Endothelial cell of umbilical vein (primary cell): ENCODE results near the gene PLEKHA7. TPM values are rescaled to one million over a fixed set of nuclear protein-coding genes. Genes with fewer than 3 reads are reported as not detected.

Source experiments
- BruUV-seq: library from RNA; stranded (reverse); fragments of 400-500 nt; replicated peaks from 2 replicates; lab custom pipeline; 2021; lab: Mats Ljungman, UMichigan
- CTCF ChIA-PET: fragments of 300-600, 350-600 bp; sonication (Branson Sonifier 250); formaldehyde crosslinking; loops from one replicate; lab custom pipeline; 2021; ENCODE audit warnings: antibody characterized with exemption, inconsistent platforms; lab: Charles Lee
- POLR2A ChIA-PET: fragments of 300-600, 350-600 bp; sonication (Branson Sonifier 250); formaldehyde crosslinking; loops from one replicate; lab custom pipeline; 2021; ENCODE audit warnings: antibody characterized with exemption, inconsistent platforms; lab: Charles Lee
- DNase-seq: peaks from one replicate; pipeline ENCODE4 v3.0.0-alpha.2; 2011; ENCODE audit warnings: low read depth, low spot score
- FAIRE-seq: peaks from 2 replicates; lab custom pipeline; 2011; peaks lifted over from hg19 to GRCh38; lab: Jason Lieb, UNC
- H2AFZ ChIP-seq: 2 replicates; pipeline ENCODE4 v1.6.0; 2012; ENCODE audit warnings: low read depth, low read length, control low read depth, inconsistent platforms
- H3K27ac ChIP-seq: 2 replicates; pipeline ENCODE4 v1.5.1; 2011; ENCODE audit warnings: low read depth, mild to moderate bottlenecking, control low read depth, low read length, moderate library complexity; ENCODE audit not compliant: insufficient read depth
- H3K27me3 ChIP-seq, 2 experiments: 2 replicates each; pipeline versions ENCODE4 v1.6.0 to v1.6.1; 2011; ENCODE audit warnings: low read length in 2 of 2, mixed read lengths in 1 of 2; ENCODE audit not compliant: control insufficient read depth in 2 of 2, insufficient read depth in 2 of 2
- H3K36me3 ChIP-seq, 2 experiments: 2 replicates in 1 of 2; 3 replicates in 1 of 2; pipeline ENCODE4 v1.5.1; 2011; ENCODE audit warnings: low read length in 2 of 2, mild to moderate bottlenecking in 1 of 2, moderate library complexity in 1 of 2; ENCODE audit not compliant: control insufficient read depth in 2 of 2, insufficient read depth in 2 of 2; ENCODE audit errors: extremely low read depth in 1 of 2
- H3K4me1 ChIP-seq: 3 replicates; pipeline ENCODE4 v1.5.1; 2011; ENCODE audit warnings: mild to moderate bottlenecking, low read length; ENCODE audit not compliant: control insufficient read depth, insufficient read depth; ENCODE audit errors: extremely low read depth
- H3K4me2 ChIP-seq: 2 replicates; pipeline ENCODE4 v1.6.1; 2011; ENCODE audit warnings: low read length, control low read depth, mixed read lengths; ENCODE audit not compliant: insufficient read depth
- H3K4me3 ChIP-seq, 3 experiments: fragments of 200-600 bp in 1 of 3; sonication (generic), shearing (Covaris generic) in 1 of 3; replicated peaks in 1 of 3; 2 replicates each; pipeline ENCODE4 v1.5.1; 2011 to 2016; ENCODE audit warnings: control low read depth in 3 of 3, low read length in 3 of 3, mild to moderate bottlenecking in 2 of 3, inconsistent platforms in 1 of 3, low read depth in 1 of 3, moderate library complexity in 1 of 3; ENCODE audit not compliant: insufficient read depth in 1 of 3
- H3K79me2 ChIP-seq: 2 replicates; pipeline ENCODE4 v1.6.0; 2012; ENCODE audit warnings: low read length, inconsistent platforms; ENCODE audit not compliant: control insufficient read depth, insufficient read depth
- H3K9ac ChIP-seq: replicated peaks from 2 replicates; pipeline ENCODE3; 2011; ENCODE audit warnings: low read length, control low read depth; ENCODE audit not compliant: insufficient read depth; ENCODE audit errors: extremely low read depth
- H3K9me1 ChIP-seq: replicated peaks from 3 replicates; pipeline ENCODE4 v1.6.0; 2011; ENCODE audit warnings: mild to moderate bottlenecking, low read length; ENCODE audit not compliant: control insufficient read depth, insufficient read depth; ENCODE audit errors: extremely low read depth
- H3K9me3 ChIP-seq: replicated peaks from 2 replicates; pipeline ENCODE4 v1.5.1; 2012; ENCODE audit warnings: low read length, inconsistent platforms; ENCODE audit not compliant: control insufficient read depth, insufficient read depth
- H4K20me1 ChIP-seq: replicated peaks from 2 replicates; pipeline ENCODE3; 2011; ENCODE audit warnings: mild to moderate bottlenecking, low read length; ENCODE audit not compliant: control insufficient read depth, insufficient read depth; ENCODE audit errors: extremely low read depth
- CTCF ChIP-seq, 2 donors: IDR thresholded peaks; 1 replicate in 1 of 2; 2 replicates in 1 of 2; pipeline ENCODE4 v1.5.1; 2011; ENCODE audit warnings: low read length in 2 of 2, mild to moderate bottlenecking in 2 of 2, moderate library complexity in 2 of 2, control low read depth in 1 of 2, inconsistent platforms in 1 of 2, low read depth in 1 of 2; ENCODE audit not compliant: insufficient read depth in 1 of 2; ENCODE audit errors: extremely low read depth in 1 of 2
- EZH2 ChIP-seq: IDR thresholded peaks from 2 replicates; pipeline ENCODE4 v1.6.1; 2012; ENCODE audit warnings: borderline replicate concordance, low read depth, mild to moderate bottlenecking, moderate library complexity, low read length, inconsistent platforms; ENCODE audit not compliant: severe bottlenecking
- FOS ChIP-seq: IDR thresholded peaks from 2 replicates; pipeline ENCODE4 v1.6.1; 2011; ENCODE audit warnings: mild to moderate bottlenecking, low read length, moderate library complexity, borderline replicate concordance; ENCODE audit not compliant: insufficient read depth
- GATA2 ChIP-seq: IDR thresholded peaks from 2 replicates; pipeline ENCODE4 v1.7.0; 2011; ENCODE audit warnings: low read depth, mild to moderate bottlenecking, moderate library complexity, mixed read lengths, low read length; ENCODE audit not compliant: insufficient read length, insufficient read depth
- JUN ChIP-seq: IDR thresholded peaks from 2 replicates; pipeline ENCODE4 v1.6.1; 2011; ENCODE audit warnings: borderline replicate concordance, low read depth; ENCODE audit not compliant: insufficient read length, insufficient read depth
- MYC ChIP-seq: IDR thresholded peaks from one replicate; pipeline ENCODE4 v1.6.1; 2011; ENCODE audit warnings: mild to moderate bottlenecking, low read depth, low read length
- POLR2A ChIP-seq: IDR thresholded peaks from 2 replicates; pipeline ENCODE4 v1.6.1; 2012; ENCODE audit warnings: low read depth, mild to moderate bottlenecking, control low read depth, low read length
- POLR2AphosphoS5 ChIP-seq: IDR thresholded peaks from 2 replicates; pipeline ENCODE4 v1.6.1; 2012; ENCODE audit warnings: low read depth, mild to moderate bottlenecking, control low read depth, low read length, moderate library complexity; ENCODE audit not compliant: insufficient read depth
- dilution Hi-C: fragments of 300-500 bp; cut with MboI; formaldehyde crosslinking; loops from one replicate; pipeline ENCODE4 v1.15.0; 2019; ENCODE audit warnings: low sequenced_read_pairs; ENCODE audit not compliant: extremely low pct_ligation_motif_present
- intact Hi-C: fragments of 100-400 bp; cut with micrococcal nuclease; formaldehyde crosslinking; loops from one replicate; pipeline ENCODE4 v1.10.0; 2022
- polyA plus RNA-seq, 4 experiments: library from polyadenylated mRNA; depleted of rRNA in 3 of 4; stranded (reverse) in 3 of 4; unstranded in 1 of 4; fragments of >200 nt; gene quantifications; 2 replicates each; pipeline versions ENCODE4 v1.2.1 to v1.2.3, GENCODE V29; 2011 to 2012; ENCODE audit warnings: missing spikeins in 1 of 4
- total RNA-seq: library from RNA; stranded (reverse); gene quantifications from 2 replicates; pipeline ENCODE4 v1.2.3, GENCODE V29; 2021
- TF ChIP-seq, protein P1 (sequence below): IDR thresholded peaks from 2 replicates; pipeline ENCODE4 v1.6.1; 2011; ENCODE audit not compliant: insufficient read depth, insufficient read length

The PLEKHA7 gene
- total and polyA plus RNA-seq, 2 donors (not counting 3 experiments of a cell fraction or from before 2014, with no cell fraction given): 1.7 to 3.8 TPM

GRCh38 chr11:16769386-16769785, 244.8 kb downstream of the PLEKHA7 start:
- FAIRE-seq (no peak), DNase-seq (no peak)
- intact Hi-C loops: no loop called here
- Histone ChIP-seq H2AFZ (no peak overlapping the region), H3K27ac (no peak overlapping the region), H3K9me3 (no peaks in the 10 kb centered on the region), H3K9ac (no peak overlapping the region), H3K4me1 (no peaks in the 10 kb centered on the region), H3K79me2 (no peaks in the 10 kb centered on the region), H4K20me1 (no peaks in the 10 kb centered on the region), H3K27me3 (peaks cover 7 to 14% of the 10 kb centered on the region in 2 experiments), H3K36me3 (no peaks in the 10 kb centered on the region), H3K9me1 (no peaks in the 10 kb centered on the region), H3K4me3 (no peak overlapping the region), H3K4me2 (no peak overlapping the region)
- ChIA-PET CTCF (interaction anchor here (0.7 to 2.0 kb wide), 2 partner anchors 16 to 107 kb away, joined by 3 to 7 read pairs; no protein-coding TSS in a partner anchor), POLR2A (no interaction called here)
- TF ChIP-seq GATA2: no peak
- TF ChIP-seq FOS: no peak
- TF ChIP-seq POLR2A: no peak
- TF ChIP-seq CTCF (IDR thresholded peaks at IDR 0.05; ENCODE audit: extremely low read depth in 1 of 2, insufficient read depth in 1 of 2, low read depth in 1 of 2, low read length in 2 of 2): no peak
- TF ChIP-seq JUN: no peak
- no peak for TF ChIP-seq MYC
- dilution Hi-C loops: no loop called here
- BruUV-seq: no TSS peak

GRCh38 chr11:16767957-16768356, 246.3 kb downstream of the PLEKHA7 start:
- Histone ChIP-seq H3K4me3 (no peak overlapping the region), H3K36me3 (no peaks in the 10 kb centered on the region), H3K9me1 (no peaks in the 10 kb centered on the region), H4K20me1 (no peaks in the 10 kb centered on the region), H3K4me1 (no peaks in the 10 kb centered on the region), H3K9ac (no peak overlapping the region), H3K79me2 (no peaks in the 10 kb centered on the region), H3K4me2 (no peak overlapping the region), H2AFZ (no peak overlapping the region), H3K9me3 (no peaks in the 10 kb centered on the region), H3K27ac (no peak overlapping the region), H3K27me3 (peaks cover 7 to 9% of the 10 kb centered on the region in 2 experiments)
- intact Hi-C loops (no loop called here), dilution Hi-C loops (no loop called here)
- ChIA-PET POLR2A (no interaction called here), CTCF (no interaction called here)
- no peak for DNase-seq
- TF ChIP-seq JUN (no peak), FOS (no peak), EZH2 (no peak), POLR2A (no peak), GATA2 (no peak), POLR2AphosphoS5 (no peak), MYC (no peak), CTCF (IDR thresholded peaks at IDR 0.05; ENCODE audit: extremely low read depth in 1 of 2, insufficient read depth in 1 of 2, low read depth in 1 of 2, low read length in 2 of 2) (no peak)
- TF ChIP-seq, protein P1, sequence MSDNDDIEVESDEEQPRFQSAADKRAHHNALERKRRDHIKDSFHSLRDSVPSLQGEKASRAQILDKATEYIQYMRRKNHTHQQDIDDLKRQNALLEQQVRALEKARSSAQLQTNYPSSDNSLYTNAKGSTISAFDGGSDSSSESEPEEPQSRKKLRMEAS: no peak
- FAIRE-seq: no peak
- BruUV-seq: no TSS peak
